IMR-90 (cell line): ENCODE measurements around the gene SUPT3H. TPM values are rescaled to one million over a fixed set of nuclear protein-coding genes. Genes with fewer than 3 reads are reported as not detected.

Source experiments
- ATAC-seq: fragments of 200-7000 bp; cut with Tn5 transposase; 2 replicates; pipeline ENCODE4 v1.9.1; 2020; ENCODE audit warnings: low read depth, mild to moderate bottlenecking, moderate library complexity
- BruUV-seq: library from RNA; stranded (reverse); fragments of 400-500 nt; replicated peaks from 2 replicates; lab custom pipeline; 2021; lab: Mats Ljungman, UMichigan
- CTCF ChIA-PET: fragments of 300-600 bp; formaldehyde crosslinking; extraction: SDS; loops from one replicate; lab custom pipeline; 2021; ENCODE audit warnings: antibody characterized with exemption; lab: Yijun Ruan, JAX
- POLR2A ChIA-PET: fragments of 300-600 bp; sonication (Branson Sonifier 250); formaldehyde crosslinking; loops from one replicate; lab custom pipeline; 2022; ENCODE audit warnings: antibody characterized with exemption; ENCODE audit not compliant: unreplicated experiment; lab: Charles Lee
- DNase-seq: peaks from one replicate; pipeline ENCODE4 v3.0.0; 2013
- H2AFZ ChIP-seq: replicated peaks from 2 replicates; pipeline ENCODE3; 2013; ENCODE audit warnings: low read length, mild to moderate bottlenecking; ENCODE audit not compliant: poor library complexity
- H2AK5ac ChIP-seq: 2 replicates; pipeline ENCODE4 v1.6.1; 2013; ENCODE audit warnings: low read depth, low read length, inconsistent platforms
- H2AK9ac ChIP-seq: replicated peaks from 2 replicates; pipeline ENCODE3; 2013; ENCODE audit warnings: mild to moderate bottlenecking, low read depth, low read length, moderate library complexity; ENCODE audit not compliant: poor library complexity
- H2BK120ac ChIP-seq: 2 replicates; pipeline ENCODE4 v1.6.1; 2013; ENCODE audit warnings: low read depth, low read length, inconsistent platforms
- H2BK15ac ChIP-seq: 3 replicates; pipeline ENCODE4 v1.6.1; 2013; ENCODE audit warnings: low read depth, low read length, inconsistent platforms
- H2BK20ac ChIP-seq: 2 replicates; pipeline ENCODE4 v1.6.1; 2013; ENCODE audit warnings: low read depth, mild to moderate bottlenecking, inconsistent platforms, low read length, moderate library complexity
- H2BK5ac ChIP-seq: 2 replicates; pipeline ENCODE4 v1.6.1; 2013; ENCODE audit warnings: mild to moderate bottlenecking, low read depth, low read length, inconsistent platforms; ENCODE audit not compliant: poor library complexity, severe bottlenecking
- H3K14ac ChIP-seq: replicated peaks from 2 replicates; pipeline ENCODE4 v1.6.1; 2013; ENCODE audit warnings: low read depth, low read length, inconsistent platforms
- H3K18ac ChIP-seq: 2 replicates; pipeline ENCODE4 v1.6.1; 2013; ENCODE audit warnings: low read depth, low read length, control low read depth
- H3K23ac ChIP-seq: 2 replicates; pipeline ENCODE4 v1.6.1; 2013; ENCODE audit warnings: low read depth, low read length, inconsistent platforms
- H3K27ac ChIP-seq: 2 replicates; pipeline ENCODE4 v1.5.1; 2013; ENCODE audit warnings: mild to moderate bottlenecking, control low read depth, low read length; ENCODE audit not compliant: insufficient read depth
- H3K27me3 ChIP-seq: 2 replicates; pipeline ENCODE4 v1.6.1; 2013; ENCODE audit warnings: low read length; ENCODE audit not compliant: control insufficient read depth, insufficient read depth
- H3K36me3 ChIP-seq: 2 replicates; pipeline ENCODE4 v1.6.1; 2013; ENCODE audit warnings: low read length, mixed read lengths; ENCODE audit not compliant: control insufficient read depth, insufficient read depth
- H3K4ac ChIP-seq: 2 replicates; pipeline ENCODE4 v1.6.1; 2013; ENCODE audit warnings: low read depth, low read length, inconsistent platforms
- H3K4me1 ChIP-seq: 2 replicates; pipeline ENCODE4 v1.6.1; 2013; ENCODE audit warnings: low read length, mixed read lengths; ENCODE audit not compliant: control insufficient read depth, insufficient read depth
- H3K4me2 ChIP-seq: 2 replicates; pipeline ENCODE4 v1.6.1; 2013; ENCODE audit warnings: low read depth, mild to moderate bottlenecking, control low read depth, low read length, moderate library complexity
- H3K4me3 ChIP-seq: 2 replicates; pipeline ENCODE4 v1.5.1; 2013; ENCODE audit warnings: low read depth, mild to moderate bottlenecking, control low read depth, low read length, moderate library complexity; ENCODE audit not compliant: insufficient read depth
- H3K56ac ChIP-seq: 2 replicates; pipeline ENCODE4 v1.6.1; 2013; ENCODE audit warnings: low read length, inconsistent platforms; ENCODE audit not compliant: insufficient read depth; ENCODE audit errors: extremely low read depth
- H3K79me1 ChIP-seq, 2 experiments: 2 replicates each; pipeline ENCODE4 v1.6.1; 2013; ENCODE audit warnings: low read length in 2 of 2, inconsistent platforms in 1 of 2, low read depth in 1 of 2
- H3K9ac ChIP-seq: 2 replicates; pipeline ENCODE4 v1.6.1; 2013; ENCODE audit warnings: low read depth, low read length, control low read depth
- H3K9me1 ChIP-seq: 2 replicates; pipeline ENCODE4 v1.6.1; 2013; ENCODE audit warnings: low read length, inconsistent platforms; ENCODE audit not compliant: insufficient read depth
- H3K9me3 ChIP-seq: 2 replicates; pipeline ENCODE4 v1.6.1; 2013; ENCODE audit warnings: low read length; ENCODE audit not compliant: control insufficient read depth, insufficient read depth
- H4K20me1 ChIP-seq: 2 replicates; pipeline ENCODE4 v1.6.1; 2013; ENCODE audit warnings: low read length, inconsistent platforms; ENCODE audit not compliant: insufficient read depth
- H4K5ac ChIP-seq: 2 replicates; pipeline ENCODE4 v1.6.1; 2013; ENCODE audit warnings: mild to moderate bottlenecking, low read depth, low read length, control low read depth
- H4K8ac ChIP-seq, 2 experiments: 2 replicates each; pipeline ENCODE4 v1.6.1; 2013; ENCODE audit warnings: low read depth in 2 of 2, low read length in 2 of 2, control low read depth in 1 of 2, inconsistent platforms in 1 of 2
- H4K91ac ChIP-seq: 2 replicates; pipeline ENCODE4 v1.6.1; 2013; ENCODE audit warnings: low read depth, low read length, inconsistent platforms; ENCODE audit not compliant: insufficient read depth
- CEBPB ChIP-seq: IDR thresholded peaks from 2 replicates; pipeline ENCODE4 v1.6.1; 2012; ENCODE audit warnings: low read depth, low read length, improper control_type of control experiment
- CHD1 ChIP-seq: IDR thresholded peaks from 2 replicates; pipeline ENCODE4 v1.6.1; 2012; ENCODE audit warnings: low read depth, low read length, improper control_type of control experiment
- FOS ChIP-seq: fragments of 150-350 bp; IDR thresholded peaks from 2 replicates; pipeline ENCODE4 v1.6.1; 2016; ENCODE audit warnings: low read depth, low read length
- MAFK ChIP-seq: IDR thresholded peaks from 2 replicates; pipeline ENCODE4 v1.6.1; 2012; ENCODE audit warnings: low read depth, low read length, improper control_type of control experiment
- MAZ ChIP-seq: IDR thresholded peaks from 2 replicates; pipeline ENCODE4 v1.6.1; 2012; ENCODE audit warnings: low read depth, mild to moderate bottlenecking, low read length, improper control_type of control experiment, moderate library complexity, borderline replicate concordance
- RCOR1 ChIP-seq: IDR thresholded peaks from 2 replicates; pipeline ENCODE4 v1.6.1; 2012; ENCODE audit warnings: mild to moderate bottlenecking, low read length, improper control_type of control experiment; ENCODE audit not compliant: insufficient replicate concordance
- WGBS, 2 experiments: methylation state at CpG; one replicate each; pipeline versions ENCODE4 v1.1.5 to v1.1.7; 2013; ENCODE audit warnings: missing lambda C conversion rate in 2 of 2; ENCODE audit not compliant: insufficient read length in 1 of 2; ENCODE audit errors: extremely low coverage in 2 of 2; 5-methylcytosine and 5-hydroxymethylcytosine counted together
- dilution Hi-C: fragments of 300-500 bp; cut with HindIII; formaldehyde crosslinking; loops from one replicate; pipeline ENCODE4 v1.14.3; 2018; ENCODE audit warnings: low sequenced_read_pairs; ENCODE audit not compliant: unreplicated experiment
- in situ Hi-C: fragments of 300-500 bp; cut with MboI; formaldehyde crosslinking; loops from 3 replicates; pipeline ENCODE4 v1.14.3; 2019; ENCODE audit warnings: low sequenced_read_pairs, inconsistent platforms, mixed read lengths
- intact Hi-C: fragments of 100-400 bp; cut with micrococcal nuclease; formaldehyde crosslinking; loops from 2 replicates; pipeline ENCODE4 v1.10.0; 2022
- polyA plus RNA-seq, 3 experiments: library from polyadenylated mRNA; depleted of rRNA; stranded (reverse); fragments of >200 nt; gene quantifications; 2 replicates each; pipeline ENCODE4 v1.2.3, GENCODE V29; 2012; ENCODE audit warnings: low replicate concordance in 1 of 3
- total RNA-seq: library from RNA; depleted of rRNA; stranded (reverse); fragments of >200 nt; gene quantifications from 2 replicates; pipeline ENCODE4 v1.2.3, GENCODE V29; 2012

SUPT3H gene
- total and polyA plus RNA-seq, 2 of the 4 experiments (the other 2 are of a cell fraction) = 4.5 to 5.0 TPM

DNA sequence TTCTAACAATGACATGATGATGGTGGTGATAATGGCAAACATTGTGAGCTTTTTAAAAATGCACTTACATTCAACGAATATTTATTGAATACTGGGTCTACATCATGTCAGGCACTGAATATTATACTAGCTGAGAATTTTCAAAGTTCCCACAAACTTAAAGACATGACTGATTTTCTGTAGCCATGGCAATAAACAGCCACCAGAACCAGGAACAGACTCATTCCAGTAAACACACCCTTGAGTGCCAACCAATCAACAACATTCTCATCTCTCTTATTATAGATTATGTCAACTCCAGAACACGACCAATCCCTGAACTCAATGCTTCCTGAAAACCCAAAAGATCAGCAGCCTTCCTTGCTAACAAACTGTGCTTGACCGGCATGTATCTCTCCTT lies 262.0 kb downstream of the SUPT3H start:
- intact Hi-C loops (no loop called here), in situ Hi-C loops (no loop called here), dilution Hi-C loops (no loop called here)
- Histone ChIP-seq H4K5ac (peak overlapping the region; percentile 1; the same call in 1 of the 2 replicates), H2AFZ (no peak overlapping the region), H3K27me3 (no peaks in the 10 kb centered on the region), H4K91ac (no peak overlapping the region), H3K36me3 (no peaks in the 10 kb centered on the region), H3K4ac (0 out of 2 replicates have a peak overlapping the region, but pooled peaks have one; percentile 55), H3K9ac (no peak overlapping the region), H3K9me1 (no peaks in the 10 kb centered on the region), H4K8ac (no peak overlapping the region; a peak in 1 of 4 replicates), H4K20me1 (no peaks in the 10 kb centered on the region), H3K18ac (peak overlapping the region; percentile 2; the same call in 1 of the 2 replicates), H3K9me3 (no peaks in the 10 kb centered on the region), H3K4me2 (no peak overlapping the region), H3K27ac (no peak overlapping the region), H3K79me1 (no peaks in the 10 kb centered on the region; a peak in 1 of 4 replicates), H2BK5ac (no peak overlapping the region), H3K4me3 (no peak overlapping the region), H2BK15ac (peak overlapping the region; percentile 7; the same call in 1 of the 3 replicates), H3K56ac (no peak overlapping the region), H3K4me1 (no peaks in the 10 kb centered on the region), H2AK5ac (no peak overlapping the region), H3K23ac (no peak overlapping the region), H2BK20ac (peak overlapping the region; percentile 73), H3K14ac (no peak overlapping the region), H2BK120ac (peak overlapping the region; percentile 35; the same call in 1 of the 2 replicates), H2AK9ac (no peak overlapping the region)
- WGBS, 2 experiments = no CpG with 5 or more reads among the region's 3 CpGs
- ChIA-PET POLR2A (no interaction called here), CTCF (no interaction called here)
- TF ChIP-seq MAZ = no peak
- TF ChIP-seq MAFK = no peak
- no peak for TF ChIP-seq CHD1
- TF ChIP-seq RCOR1 = no peak
- TF ChIP-seq CEBPB = no peak
- no peak for TF ChIP-seq FOS
- DNase-seq = peak; percentile 12
- no TSS peak for BruUV-seq
- no peak for ATAC-seq
